Fibroblast of lung (primary cell): Measurements from ENCODE around the gene USP17L25.
"Not testable (repeated sequence)": the region's sequence is repeated elsewhere in the genome, so short reads cannot be mapped to it uniquely, and the experiment has no call there.

Experiments used
- EZH2 ChIP-seq: IDR thresholded peaks from 2 replicates; pipeline ENCODE4 v1.5.1; 2012; ENCODE audit warnings: low read length, control low read depth, mild to moderate bottlenecking; ENCODE audit errors: missing control alignments
- TF ChIP-seq, protein P1 (sequence below), 2 donors: IDR thresholded peaks in 1 of 2; conservative IDR thresholded peaks in 1 of 2; 1 replicate in 1 of 2; 2 replicates in 1 of 2; pipeline ENCODE4 v1.5.1; 2011 to 2012; ENCODE audit warnings: low read length in 2 of 2, control low read depth in 1 of 2, inconsistent platforms in 1 of 2, low read depth in 1 of 2, mild to moderate bottlenecking in 1 of 2

DNA sequence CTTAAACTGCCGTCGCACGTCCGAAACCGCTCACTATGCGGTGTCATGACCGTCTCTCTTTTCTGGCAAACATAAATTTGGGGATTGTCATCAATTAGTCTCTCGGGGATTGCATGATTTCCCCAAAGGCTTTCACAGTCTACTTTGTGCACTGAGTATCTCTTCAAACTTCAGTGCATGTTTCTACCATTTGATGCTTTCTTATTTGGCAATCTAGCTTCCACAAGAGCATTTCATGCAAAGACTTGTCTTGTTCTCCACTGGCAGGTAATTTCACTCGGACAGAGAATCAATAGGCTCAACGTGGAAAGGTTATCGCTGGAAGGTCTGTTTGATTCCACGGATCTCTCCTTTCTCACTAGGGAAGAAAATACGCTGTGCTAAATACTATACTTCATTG lies 5.5 kb upstream of the USP17L25 start:
- TF ChIP-seq, protein P1, sequence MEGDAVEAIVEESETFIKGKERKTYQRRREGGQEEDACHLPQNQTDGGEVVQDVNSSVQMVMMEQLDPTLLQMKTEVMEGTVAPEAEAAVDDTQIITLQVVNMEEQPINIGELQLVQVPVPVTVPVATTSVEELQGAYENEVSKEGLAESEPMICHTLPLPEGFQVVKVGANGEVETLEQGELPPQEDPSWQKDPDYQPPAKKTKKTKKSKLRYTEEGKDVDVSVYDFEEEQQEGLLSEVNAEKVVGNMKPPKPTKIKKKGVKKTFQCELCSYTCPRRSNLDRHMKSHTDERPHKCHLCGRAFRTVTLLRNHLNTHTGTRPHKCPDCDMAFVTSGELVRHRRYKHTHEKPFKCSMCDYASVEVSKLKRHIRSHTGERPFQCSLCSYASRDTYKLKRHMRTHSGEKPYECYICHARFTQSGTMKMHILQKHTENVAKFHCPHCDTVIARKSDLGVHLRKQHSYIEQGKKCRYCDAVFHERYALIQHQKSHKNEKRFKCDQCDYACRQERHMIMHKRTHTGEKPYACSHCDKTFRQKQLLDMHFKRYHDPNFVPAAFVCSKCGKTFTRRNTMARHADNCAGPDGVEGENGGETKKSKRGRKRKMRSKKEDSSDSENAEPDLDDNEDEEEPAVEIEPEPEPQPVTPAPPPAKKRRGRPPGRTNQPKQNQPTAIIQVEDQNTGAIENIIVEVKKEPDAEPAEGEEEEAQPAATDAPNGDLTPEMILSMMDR (conservative IDR thresholded peaks at IDR 0.05 in 1 of 2, IDR thresholded peaks at IDR 0.05 in 1 of 2; ENCODE audit: low read depth in 1 of 2, low read length in 2 of 2) = not testable (repeated sequence)
- TF ChIP-seq EZH2 = not testable (repeated sequence)
